EL (cell line): ENCODE measurements around the gene AUTS2.
"Not testable (repeated sequence)": the region's sequence is repeated elsewhere in the genome, so short reads cannot be mapped to it uniquely, and the experiment has no call there.

Source experiments
- DNase-seq: peaks from one replicate; pipeline ENCODE4 v3.0.0-alpha.2; 2016

The AUTS2 gene

DNA sequence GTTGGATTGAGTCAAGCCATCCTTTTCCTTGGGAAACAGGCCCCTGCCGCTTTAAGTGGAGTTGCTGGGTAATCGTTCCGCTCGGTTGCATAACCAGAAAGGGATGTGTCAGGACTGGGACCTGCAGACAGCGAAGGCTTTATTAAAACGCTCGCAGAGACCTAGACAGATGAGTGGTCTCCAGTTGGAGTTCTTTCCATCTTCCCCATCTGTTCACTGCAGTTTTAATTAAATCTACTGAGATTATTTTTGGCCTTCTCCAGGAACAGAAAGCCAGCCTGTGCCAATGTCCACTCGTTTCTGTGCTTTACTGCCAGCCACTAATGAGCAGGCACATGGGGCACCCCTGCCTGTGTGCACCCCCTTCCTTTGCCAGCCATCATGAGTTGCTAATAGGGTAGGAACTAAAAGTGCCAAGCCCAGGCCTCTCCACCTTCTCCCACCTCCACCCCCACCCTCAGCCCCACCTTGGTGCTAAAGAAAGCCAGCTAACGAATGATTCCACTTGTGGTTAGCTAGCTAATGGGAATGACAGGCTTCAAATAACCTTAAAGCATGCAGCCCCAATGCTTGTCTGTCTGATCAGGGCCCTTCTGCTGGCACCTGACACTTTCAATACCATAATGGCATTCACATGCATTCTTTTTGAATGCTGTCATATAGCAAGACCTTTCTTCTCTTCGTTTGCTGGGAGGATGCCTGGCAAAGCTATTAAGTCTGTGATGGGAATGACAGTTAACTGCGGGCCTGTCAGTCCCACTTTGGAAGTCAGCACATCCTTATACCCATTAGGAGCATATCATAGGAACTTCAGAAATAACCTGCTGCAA, 976.9 kb downstream of the AUTS2 start:
- DNase-seq: peak; percentile 8

DNA sequence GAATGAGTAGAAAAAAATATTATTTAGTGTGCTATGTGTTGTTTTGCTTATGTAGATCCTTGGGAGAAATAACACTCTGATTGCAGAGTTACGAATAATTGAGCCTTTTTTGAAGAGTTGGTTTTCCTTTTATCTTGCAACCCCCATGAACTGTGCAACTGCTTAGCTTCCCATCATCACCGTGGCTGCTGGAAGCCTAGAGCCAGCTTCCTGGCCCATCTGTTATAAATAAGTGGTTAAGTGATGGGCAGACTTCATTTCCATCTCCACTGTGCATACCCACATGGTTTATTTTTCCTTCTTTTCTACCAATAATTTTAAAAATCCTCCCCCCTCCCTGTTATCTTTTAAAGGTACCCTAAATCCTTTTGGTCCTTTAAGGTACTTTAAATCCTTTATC, 978.8 kb downstream of the AUTS2 start:
- DNase-seq: no peak

DNA sequence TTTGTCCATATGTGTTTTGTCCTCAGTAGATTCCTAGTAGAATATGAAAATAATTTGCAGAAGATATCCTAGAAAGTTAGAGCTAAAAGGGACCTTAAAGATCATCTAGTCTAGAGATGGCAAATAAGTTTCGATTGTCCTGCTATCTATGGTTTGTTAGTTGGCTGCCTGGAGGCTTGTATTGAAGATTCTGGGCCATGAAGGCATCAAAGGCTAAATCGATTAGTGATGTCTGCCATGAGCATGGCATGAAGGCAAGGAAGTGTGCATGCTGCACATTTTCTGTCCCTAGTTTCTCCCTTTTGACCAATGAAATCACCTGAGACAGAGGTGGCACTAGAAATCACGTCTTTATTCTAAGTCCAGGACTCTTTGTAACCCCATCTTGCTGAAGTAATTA, 979.9 kb downstream of the AUTS2 start:
- DNase-seq: no peak

DNA sequence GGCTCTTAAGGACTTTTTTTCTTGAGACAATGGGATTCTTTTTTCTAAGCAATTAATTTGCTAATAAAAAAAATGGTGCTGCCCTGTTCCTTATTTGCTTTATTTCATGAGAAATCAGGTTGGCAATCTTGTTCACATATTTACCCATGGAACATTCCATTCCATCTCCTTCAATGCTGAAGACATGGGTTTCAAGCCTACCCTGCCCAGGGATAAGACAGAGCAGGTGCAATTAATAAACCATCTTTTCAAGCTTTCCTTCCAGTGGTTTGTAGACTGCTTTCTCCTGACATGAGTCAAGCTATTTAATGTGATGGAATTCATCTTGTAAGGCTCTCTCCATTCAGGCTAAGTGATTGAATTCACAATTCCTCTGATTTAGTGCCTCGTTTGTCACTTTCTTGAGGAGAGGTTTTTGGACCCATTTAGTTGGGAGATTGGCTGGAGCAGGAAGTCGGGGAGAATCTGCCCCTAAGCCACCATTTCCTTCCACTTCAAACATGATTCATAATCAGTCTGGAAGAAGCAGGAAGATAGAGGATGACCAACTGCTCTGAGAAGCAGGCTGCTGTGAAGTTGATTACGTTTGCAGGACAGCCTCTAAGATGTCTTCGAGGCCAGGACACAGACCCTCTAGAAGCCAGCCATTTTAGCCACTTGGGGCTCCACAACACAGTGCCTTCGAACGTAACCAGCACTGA, 981.3 kb downstream of the AUTS2 start:
- no peak for DNase-seq

DNA sequence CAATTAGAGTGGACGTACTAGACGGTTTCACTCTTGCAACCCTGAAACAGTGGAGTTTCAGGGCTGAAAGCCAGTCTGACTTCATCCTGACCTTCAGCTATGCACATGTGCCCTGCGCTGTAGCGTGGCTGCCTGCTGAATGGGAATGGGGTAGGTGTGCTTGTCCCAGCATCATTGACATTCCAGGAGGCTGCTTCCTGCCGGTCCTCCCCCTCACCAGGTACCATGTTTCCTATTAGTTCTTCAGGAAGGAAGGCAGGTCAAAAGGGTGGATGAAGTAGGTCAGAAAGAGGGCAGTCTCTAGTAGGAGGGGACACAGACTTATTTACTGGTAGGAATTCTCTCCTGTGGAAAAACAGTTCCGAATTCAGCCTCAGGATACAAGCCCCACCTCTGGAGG, 981.9 kb downstream of the AUTS2 start:
- no peak for DNase-seq

DNA sequence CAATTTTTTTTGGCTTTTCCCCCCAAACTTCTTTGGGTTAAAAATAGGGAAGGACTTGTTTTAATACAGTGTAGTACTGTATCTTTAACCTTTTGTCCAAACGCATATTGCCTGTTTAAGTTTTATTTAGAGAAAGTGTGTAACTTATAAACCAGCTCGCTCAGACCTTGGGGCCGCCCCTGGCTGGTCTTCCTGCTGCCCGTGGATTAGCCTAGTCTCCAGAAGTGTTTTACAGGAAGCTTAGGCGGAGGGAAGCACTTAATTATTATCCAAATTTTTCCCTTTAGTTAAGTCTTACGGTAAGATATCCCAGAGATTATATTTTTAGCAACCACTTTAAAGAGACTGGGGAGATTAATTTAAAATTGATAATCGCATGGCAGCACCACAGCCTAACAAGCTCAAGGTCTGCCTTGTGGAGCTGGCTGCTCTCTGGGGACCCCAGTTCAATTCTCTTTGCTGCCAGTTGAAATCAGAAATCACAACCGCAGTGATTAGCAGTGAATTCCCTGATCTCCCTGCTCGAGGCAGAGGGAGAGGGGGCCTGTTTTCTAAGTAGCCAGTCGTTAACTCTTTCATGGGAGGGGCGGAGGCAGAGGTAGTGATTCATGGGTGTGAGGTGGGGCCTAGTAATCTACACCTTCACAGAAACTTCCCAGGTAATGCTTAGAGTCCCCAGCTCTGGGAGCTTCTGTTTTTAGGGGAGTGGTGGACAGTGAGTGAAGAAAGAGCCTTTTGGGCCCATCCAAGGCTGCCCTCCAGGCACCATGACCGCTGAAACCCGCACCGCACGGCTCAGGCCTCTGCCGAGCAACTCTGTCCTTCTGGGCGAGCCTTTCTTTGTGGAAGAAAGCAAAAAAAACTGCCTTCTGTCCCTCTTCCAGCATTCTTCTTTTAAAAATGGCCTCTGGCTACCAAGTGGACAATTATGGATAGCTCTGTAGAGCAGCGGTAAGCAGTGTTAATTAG, 984.9 kb downstream of the AUTS2 start:
- no peak for DNase-seq

DNA sequence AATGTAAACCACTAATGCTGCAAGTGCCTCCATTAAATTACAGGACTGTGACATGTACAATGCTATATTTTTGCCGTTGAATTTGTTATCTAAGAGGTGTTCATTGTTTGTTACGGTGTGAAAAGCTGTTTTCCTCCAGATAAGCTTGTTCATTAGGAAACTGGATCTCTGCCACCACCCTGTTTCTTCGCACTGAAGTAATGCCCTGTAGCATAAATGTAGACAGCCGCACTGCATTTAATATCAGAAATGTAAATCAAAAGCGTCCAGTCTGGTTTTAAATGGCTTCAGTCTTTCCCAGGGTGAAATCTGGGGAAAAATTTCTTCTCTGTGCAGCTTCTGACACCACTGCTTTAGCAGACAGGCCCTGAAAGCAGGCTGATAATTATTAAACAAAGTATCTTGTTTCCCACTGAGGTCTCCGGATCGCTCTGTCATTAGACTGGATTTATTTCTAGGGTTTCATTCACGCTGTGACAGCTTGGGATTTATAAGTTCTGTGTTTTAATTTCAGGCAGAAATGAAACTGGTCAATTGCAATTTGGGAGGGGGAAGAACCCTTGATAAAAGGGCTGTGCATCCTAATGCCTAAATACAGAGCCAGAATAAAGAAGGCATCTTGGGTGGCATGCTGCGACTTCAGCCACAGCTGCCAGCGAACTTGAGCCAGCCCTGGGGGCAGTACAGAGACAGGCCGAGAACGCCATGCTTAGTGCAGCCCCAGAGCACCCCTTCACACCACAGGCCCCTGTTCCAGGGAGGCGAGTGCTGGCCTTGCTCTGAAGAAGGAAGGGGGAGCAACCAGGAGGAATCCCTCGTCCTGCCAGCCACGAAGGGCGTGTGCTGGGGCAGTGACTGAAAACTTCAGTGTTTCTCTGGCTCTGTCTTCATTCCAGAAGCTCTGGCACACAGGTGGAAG, 985.9 kb downstream of the AUTS2 start:
- no peak for DNase-seq

DNA sequence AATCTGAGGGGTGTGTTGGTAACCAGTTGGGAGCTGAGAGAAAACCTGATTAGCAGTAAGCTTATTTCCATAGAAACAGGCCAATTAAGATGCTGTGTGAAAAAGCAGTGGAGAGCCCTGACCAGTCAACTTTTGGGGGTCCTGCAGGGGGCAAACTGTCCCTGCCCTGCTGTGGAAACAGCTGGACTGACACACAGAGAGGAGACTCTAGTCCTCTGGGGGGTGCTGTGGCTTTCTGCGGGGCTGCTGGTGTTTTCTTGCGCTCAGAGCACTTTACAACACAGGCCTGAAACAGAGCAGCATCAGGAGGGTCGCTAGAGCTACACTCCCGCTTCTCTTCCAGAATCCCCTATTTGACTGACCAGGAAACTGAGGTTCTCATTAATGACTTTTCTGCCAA, 986.8 kb downstream of the AUTS2 start:
- no peak for DNase-seq

DNA sequence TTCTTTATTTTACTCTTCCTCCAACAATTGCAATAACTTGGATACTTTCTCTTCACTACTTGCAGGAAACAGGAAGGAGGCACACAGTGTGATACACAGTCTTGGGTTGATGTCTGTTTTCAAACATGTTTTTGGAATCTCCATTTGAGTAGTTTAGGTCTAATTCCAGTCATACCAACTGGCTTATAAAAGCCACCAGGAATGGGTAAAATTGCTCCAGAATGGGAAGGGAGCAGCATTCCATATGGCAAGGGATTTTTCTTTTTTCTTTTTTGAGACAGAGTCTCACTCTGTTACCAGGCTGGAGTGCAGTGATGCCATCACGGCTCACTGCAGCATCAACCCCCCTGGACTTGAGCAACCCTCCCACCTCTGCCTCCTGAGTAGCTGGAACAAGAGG, 988.5 kb downstream of the AUTS2 start:
- DNase-seq: no peak

DNA sequence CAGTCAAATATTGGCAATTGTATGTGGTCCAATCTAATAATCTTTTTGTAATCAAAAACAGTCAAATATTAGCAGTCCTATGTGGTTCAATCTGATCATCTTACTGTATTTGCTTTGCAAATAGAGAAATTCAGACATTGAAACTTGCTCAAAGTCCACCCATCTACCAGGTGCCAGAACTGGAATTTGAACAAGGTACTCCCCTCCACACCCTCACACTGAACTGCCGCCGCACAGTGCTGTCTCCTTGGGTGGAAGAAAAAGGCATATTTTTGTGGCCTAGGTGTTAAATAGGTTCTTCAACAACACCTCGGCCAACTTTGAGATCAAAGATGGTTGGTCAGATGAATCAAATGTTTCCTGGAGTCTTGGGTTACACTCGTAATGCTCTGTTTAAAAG, 989.5 kb downstream of the AUTS2 start:
- DNase-seq: no peak

DNA sequence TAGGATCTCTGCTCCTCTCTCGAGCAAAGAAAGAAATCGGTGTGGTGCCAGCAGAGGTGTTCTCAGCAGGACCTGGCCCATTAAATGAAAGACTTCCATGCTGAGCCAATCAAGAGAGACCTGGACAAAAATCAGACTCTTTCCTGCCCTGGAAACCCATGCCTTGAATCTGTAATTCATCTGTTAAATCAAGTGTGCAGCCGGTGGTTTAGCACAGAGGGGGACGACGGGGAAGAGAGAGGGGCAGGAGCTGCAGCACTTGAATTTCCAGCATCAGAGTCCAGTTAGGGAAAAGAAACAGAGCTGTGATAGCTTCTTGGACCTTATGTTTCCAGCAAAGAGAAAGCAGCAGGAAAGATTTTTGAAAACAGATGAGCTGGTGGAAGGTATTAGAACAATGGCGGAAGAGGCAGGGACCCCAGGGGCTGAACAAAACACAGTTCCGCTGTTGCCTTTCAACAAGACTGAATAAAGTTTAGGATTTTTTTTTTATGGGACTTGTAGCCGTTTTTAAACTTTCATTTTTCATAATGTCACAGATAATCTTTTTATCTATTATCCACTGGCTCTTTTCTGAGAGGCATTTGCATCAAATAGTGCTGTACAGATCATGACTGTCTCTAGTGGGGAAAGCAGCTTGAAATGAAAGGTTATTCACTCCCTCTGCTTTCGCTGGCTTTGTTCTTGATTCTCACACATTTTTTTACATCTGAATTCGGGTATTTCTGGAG, 990.1 kb downstream of the AUTS2 start:
- no peak for DNase-seq

DNA sequence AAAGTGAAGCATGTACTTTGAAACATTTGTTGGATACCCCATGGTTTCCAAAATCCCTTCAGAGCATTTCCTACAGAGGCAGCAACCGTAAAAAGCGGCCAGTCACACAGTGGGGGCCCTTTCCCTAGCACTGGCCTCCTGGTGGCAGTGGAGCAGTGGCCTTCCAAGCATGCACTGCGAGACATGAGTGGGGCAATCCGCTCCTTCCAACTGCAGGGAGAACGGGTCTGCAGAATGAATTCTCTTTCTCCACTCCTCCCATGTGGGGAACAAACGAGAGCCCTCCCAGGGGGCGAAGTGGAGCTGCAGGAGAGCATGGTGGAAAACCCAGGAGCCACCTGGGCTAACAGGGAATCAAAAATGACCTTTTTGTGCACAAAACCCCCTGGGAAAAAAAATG, 990.7 kb downstream of the AUTS2 start:
- DNase-seq: no peak

DNA sequence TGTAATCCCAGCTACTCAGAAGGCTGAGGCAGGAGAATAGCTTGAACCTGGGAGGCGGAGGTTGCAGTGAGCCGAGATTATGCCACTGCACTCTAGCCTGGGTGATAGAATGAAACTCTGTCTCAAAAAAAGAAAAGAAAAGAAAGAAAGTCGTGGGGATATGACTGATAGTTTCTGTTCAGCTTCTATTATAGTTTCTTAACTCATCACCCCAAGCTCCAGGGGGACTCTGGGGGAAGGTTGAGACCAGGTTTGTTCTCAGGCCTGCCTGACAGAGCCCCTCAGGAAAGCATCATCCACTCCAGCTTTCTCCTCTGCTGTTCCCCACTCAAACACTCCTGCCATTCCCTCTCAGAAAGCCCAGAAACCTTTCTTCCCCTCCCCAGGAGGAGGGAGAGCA, 991.3 kb downstream of the AUTS2 start:
- DNase-seq: no peak

DNA sequence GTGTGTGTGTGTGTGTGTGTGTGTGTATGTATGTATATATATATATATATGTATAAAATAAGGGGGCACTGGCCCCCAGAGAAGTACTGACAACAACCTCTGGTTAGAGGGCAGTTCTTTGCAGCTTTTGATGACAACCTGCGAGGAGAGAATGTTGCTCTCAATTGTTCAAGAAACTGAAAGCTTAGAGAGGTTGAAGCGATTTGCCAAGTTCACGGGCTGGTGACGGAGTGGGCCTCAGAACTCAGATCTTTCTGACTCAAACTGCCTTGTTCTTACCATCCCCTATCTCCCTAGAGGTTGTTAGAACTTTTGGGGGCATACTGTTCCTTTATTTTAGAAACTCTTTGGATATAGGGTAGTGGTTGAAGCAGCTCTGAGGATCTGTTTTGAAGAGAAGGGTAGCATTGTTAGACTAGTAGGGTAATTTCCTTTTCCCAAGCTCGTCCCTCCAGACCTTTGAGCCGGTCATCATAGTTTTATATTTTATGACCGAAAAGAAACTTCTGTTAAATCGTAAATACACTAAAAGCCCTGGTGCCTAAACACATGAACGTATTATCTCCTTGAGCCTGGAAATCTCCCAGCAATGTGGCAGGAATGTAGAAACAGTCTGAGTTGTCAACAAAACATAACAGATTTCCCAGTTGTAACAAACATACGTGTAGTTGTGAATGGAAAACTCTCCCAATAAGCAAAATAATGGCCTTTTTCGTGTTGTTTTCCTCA, 992.0 kb downstream of the AUTS2 start:
- no peak for DNase-seq

DNA sequence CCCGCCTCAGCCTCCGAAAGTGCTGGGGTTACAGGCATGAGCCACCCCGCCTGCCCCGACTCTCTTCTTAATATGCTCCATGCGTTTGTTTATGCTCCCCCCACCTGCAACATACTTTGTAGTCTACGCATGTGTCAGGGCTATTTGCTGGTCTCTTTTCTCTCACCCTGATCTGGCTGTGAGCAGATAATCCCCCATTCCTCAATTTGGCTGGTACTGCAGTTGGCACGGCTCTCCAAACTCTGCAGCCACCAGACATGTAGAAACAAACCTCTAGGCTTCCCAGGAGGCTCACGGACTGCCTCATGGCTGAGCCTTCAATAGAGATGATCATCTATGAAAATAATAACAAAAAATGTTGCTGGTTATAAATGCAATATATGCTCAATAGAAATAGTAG, 993.4 kb downstream of the AUTS2 start:
- no peak for DNase-seq

DNA sequence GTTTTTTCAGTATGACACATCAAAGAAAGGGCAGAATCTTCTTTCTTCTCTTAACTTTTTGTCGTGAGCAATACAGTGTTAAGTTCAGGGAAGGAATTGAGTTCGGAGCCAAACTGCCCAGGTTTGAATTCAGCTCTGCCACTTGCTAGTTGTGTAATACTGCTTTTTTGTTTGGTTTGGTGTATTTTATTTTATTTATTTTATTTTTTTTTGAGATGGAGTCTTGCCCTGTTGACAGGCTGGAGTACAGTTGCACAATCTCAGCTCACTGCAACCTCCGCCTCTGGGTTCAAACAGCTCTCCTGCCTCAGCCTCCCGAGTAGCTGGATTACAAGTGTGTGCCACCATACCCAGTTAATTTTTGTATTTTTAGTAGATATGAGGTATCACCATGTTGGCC, 993.9 kb downstream of the AUTS2 start:
- DNase-seq: no peak

DNA sequence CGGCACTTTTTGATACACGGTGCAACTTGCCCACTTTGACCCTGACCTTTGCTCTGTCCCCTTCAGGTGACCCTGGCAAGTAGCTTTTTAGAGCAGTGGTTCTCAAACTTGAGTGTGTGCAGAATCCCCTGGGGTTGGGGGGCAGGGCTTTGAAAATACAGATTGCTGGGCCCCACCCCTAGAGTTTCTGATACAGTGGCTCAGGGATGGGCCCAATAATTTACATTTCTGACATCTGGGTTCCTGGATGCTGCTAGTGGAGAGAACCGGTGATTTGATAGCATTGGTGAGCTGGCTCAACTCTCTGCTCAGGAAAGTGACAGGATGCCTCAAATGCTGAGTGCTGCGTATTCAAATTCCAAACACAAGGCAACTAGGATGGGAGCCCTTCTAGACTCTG, 995.9 kb downstream of the AUTS2 start:
- DNase-seq: no peak

DNA sequence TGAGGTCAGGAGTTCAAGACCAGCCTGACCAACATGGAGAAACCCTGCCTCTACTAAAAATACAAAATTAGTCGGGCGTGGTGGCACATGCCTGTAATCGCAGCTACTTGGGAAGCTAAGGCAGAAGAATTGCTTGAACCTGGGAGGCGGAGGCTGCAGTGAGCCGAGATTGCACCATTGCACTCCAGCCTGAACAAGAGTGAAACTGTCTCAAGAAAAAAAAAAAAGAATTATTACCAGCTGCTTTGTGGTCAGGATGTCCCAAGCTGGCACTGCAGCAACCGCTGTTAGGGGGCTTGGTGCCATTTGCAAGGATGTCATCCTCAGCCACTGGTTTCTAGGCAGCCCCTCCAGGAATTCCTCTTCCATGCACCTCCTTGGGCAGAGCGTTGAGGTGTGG, 996.6 kb downstream of the AUTS2 start:
- DNase-seq: not testable (repeated sequence)

DNA sequence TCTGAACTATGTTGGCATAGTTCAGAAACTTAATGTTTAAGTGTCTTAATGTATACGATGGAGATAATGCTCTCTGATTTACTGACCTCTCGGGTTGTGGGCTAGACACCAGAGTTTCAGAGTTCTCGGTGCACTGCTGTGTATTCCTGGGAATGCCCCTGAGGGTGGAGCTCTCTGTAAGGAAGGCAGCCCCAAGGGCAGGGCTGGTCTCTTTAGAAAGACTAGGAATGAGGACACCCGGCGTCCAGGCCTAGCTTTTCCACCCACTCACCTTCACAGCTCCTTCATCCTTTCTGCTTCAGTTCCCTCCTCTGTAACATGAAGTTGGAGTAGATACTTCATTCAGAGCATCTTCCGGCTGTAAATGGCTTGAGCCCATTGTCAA, 997.1 kb downstream of the AUTS2 start:
- DNase-seq: no peak

DNA sequence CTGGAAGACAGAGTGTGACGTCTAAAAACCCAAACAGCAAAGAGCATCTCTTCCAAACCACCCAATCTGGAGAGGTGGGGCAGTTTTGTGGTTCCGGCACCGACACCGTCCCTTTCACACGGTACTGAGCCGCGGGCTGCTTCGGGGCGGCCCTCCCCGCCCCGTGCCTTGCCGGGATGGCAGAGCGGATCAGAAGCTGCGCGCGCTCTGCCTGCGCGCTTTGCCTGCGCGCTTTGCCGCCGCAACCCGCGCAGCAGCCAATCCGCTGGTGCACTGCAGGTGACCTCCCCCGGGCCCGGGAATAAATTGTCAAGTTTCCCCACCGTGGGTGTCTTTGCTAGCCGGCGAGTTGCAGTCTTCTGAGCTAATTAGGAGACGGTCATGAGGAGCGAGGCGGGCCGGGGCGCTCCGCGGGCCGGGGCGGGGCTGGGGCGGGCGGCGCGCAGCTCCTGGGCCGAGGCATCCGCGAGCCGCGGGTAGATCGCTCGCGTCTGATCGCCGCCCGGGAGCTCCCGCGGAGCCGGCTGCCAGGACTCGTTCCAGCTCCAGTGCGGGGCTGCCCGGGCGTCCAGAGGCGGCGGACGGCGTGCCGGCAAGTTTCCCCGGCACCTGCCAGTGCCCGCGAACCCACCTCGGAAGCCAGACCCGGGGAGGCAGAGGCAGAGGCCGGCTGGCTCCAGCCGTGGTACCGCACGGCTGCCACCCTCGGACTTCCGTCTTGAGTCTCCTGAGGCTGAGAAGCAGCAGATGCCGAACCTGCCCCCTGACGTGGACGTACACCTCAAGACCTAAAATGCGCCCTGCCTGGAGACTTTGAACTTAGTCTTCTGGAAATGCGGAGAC, 997.7 kb downstream of the AUTS2 start:
- no peak for DNase-seq
